Activated CD8-positive, alpha-beta T cell treated with anti-CD3 and anti-CD28 coated beads for 36 hours (primary cell): ENCODE measurements around the gene CCDC200. TPM values are rescaled to one million over a fixed set of nuclear protein-coding genes. Genes with fewer than 3 reads are reported as not detected.

Experiments used
- ATAC-seq: fragments of 200-7000 bp; cut with Tn5 transposase; one replicate; pipeline ENCODE4 v1.10.0; 2021; ENCODE audit warnings: mild to moderate bottlenecking, moderate library complexity
- CTCF ChIA-PET: fragments of 350-600 bp; sonication (Branson Sonifier 250); formaldehyde crosslinking; loops from one replicate; lab custom pipeline; 2021; ENCODE audit warnings: antibody characterized with exemption; lab: Charles Lee
- POLR2A ChIA-PET: fragments of 350-600 bp; sonication (Branson Sonifier 250); formaldehyde crosslinking; loops from one replicate; lab custom pipeline; 2021; ENCODE audit warnings: antibody characterized with exemption; lab: Charles Lee
- DNase-seq: peaks from one replicate; pipeline ENCODE4 v3.0.0-alpha.2; 2020
- H3K27ac Mint-ChIP-seq: one replicate; pipeline ENCODE4 v1.8.0; 2021; ENCODE audit warnings: mild to moderate bottlenecking, mixed read lengths
- H3K27me3 Mint-ChIP-seq: one replicate; pipeline ENCODE4 v1.8.0; 2021; ENCODE audit warnings: mixed read lengths
- H3K36me3 Mint-ChIP-seq: one replicate; pipeline ENCODE4 v1.8.0; 2021; ENCODE audit warnings: low read depth, mixed read lengths
- H3K4me1 Mint-ChIP-seq: one replicate; pipeline ENCODE4 v1.8.0; 2021; ENCODE audit warnings: low read depth, mixed read lengths
- H3K4me3 Mint-ChIP-seq: one replicate; pipeline ENCODE4 v1.8.0; 2021; ENCODE audit warnings: mild to moderate bottlenecking, moderate library complexity, mixed read lengths
- H3K9me3 Mint-ChIP-seq: one replicate; pipeline ENCODE4 v1.8.0; 2021; ENCODE audit warnings: mixed read lengths
- CTCF ChIP-seq: fragments of 200-600 bp; IDR thresholded peaks from one replicate; pipeline ENCODE4 v1.8.0; 2022; ENCODE audit warnings: antibody characterized with exemption, mild to moderate bottlenecking
- intact Hi-C: fragments of 100-400 bp; cut with micrococcal nuclease; formaldehyde crosslinking; loops from one replicate; pipeline ENCODE4 v1.10.0; 2022
- total RNA-seq, 2 experiments: library from RNA; stranded (reverse); gene quantifications; one replicate each; pipeline ENCODE4 v1.2.3, GENCODE V29; 2021

CCDC200 gene
- total RNA-seq, 2 experiments from 2014 or later = not detected

DNA sequence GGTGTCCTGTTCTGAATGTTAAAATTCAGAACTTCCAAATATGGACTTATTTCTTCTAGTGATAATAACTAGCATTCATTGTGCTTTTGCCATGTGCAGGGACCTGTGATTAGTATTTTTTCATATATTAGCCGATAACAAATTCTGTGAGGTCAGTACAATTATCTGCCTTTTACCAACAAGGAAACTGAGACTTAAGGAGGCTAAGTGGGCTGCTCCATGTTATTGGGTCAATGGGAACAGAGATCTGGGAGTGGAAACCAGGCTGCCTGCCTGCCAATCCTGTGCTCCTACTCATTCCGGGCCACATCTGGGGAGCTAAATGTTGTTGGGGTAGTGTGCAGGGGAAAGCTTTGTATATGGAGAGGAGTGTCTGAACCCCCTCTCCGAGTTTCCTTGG lies 13.1 kb downstream of the CCDC200 start:
- no peak overlapping the region for H3K27ac Mint-ChIP-seq
- no peak for TF ChIP-seq CTCF
- POLR2A ChIA-PET = interaction anchor here (1.0 to 9.6 kb wide), 6 partner anchors 8 to 217 kb away, joined by 4 to 113 read pairs (median 4); partner anchors contain the start of gene RPL27

DNA sequence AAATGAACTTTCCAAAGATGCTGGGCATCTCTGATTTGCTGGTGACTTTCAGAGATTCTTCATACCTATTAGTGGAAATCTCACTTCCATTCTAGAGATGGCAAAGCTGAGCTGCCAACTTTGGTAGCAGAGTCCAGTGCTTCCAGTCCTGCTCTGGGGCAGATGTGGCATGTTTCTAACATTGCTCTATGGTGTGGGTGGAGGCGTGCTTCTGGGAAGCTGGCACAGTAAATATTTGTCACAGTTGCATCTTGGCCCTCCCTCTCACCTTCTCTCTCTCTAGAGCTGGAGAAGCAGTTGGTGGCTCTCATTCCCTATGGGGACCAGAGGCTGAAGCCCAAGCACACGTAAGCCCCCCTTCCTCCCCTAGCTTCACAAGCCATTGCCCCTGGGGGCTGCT lies 14.9 kb downstream of the CCDC200 start:
- ChIA-PET POLR2A (interaction anchor here (1.3 to 5.9 kb wide), 2 partner anchors 42 to 102 kb away, joined by 5 to 86 read pairs; partner anchors contain the start of gene NBR1), CTCF (interaction anchor here (1.2 to 1.6 kb wide), 8 partner anchors 12 to 216 kb away, joined by 3 to 6 read pairs (median 4); partner anchors contain the start of gene RPL27)
- no peak for TF ChIP-seq CTCF
- H3K36me3 Mint-ChIP-seq = peaks cover 37% of the 10 kb centered on the region
- H3K27ac Mint-ChIP-seq = no peak overlapping the region
- intact Hi-C loops = loop anchor here (5.0 to 10.0 kb wide), 2 partner anchors 41 to 199 kb away; partner anchors contain the start of gene NBR1
- ATAC-seq (no peak), DNase-seq (no peak)
- H3K4me3 Mint-ChIP-seq = no peak overlapping the region
- no peaks in the 10 kb centered on the region for H3K9me3 Mint-ChIP-seq
- H3K27me3 Mint-ChIP-seq = no peaks in the 10 kb centered on the region
- H3K4me1 Mint-ChIP-seq = peaks cover 43% of the 10 kb centered on the region

More for the DNA sequence above, 13.1 kb downstream of the CCDC200 start:
- intact Hi-C loops = loop anchor here (10.0 kb wide), 1 partner anchor 201 kb away; no protein-coding TSS in a partner anchor
- CTCF ChIA-PET = interaction anchor here (1.2 to 2.0 kb wide), 4 partner anchors 12 to 95 kb away, joined by 3 to 6 read pairs (median 4); no protein-coding TSS in a partner anchor
- H3K27me3 Mint-ChIP-seq = no peaks in the 10 kb centered on the region
- peaks cover 43% of the 10 kb centered on the region for H3K4me1 Mint-ChIP-seq
- DNase-seq (no peak), ATAC-seq (no peak)
- no peak overlapping the region for H3K4me3 Mint-ChIP-seq
- no peaks in the 10 kb centered on the region for H3K9me3 Mint-ChIP-seq
- peaks cover 31% of the 10 kb centered on the region for H3K36me3 Mint-ChIP-seq

DNA sequence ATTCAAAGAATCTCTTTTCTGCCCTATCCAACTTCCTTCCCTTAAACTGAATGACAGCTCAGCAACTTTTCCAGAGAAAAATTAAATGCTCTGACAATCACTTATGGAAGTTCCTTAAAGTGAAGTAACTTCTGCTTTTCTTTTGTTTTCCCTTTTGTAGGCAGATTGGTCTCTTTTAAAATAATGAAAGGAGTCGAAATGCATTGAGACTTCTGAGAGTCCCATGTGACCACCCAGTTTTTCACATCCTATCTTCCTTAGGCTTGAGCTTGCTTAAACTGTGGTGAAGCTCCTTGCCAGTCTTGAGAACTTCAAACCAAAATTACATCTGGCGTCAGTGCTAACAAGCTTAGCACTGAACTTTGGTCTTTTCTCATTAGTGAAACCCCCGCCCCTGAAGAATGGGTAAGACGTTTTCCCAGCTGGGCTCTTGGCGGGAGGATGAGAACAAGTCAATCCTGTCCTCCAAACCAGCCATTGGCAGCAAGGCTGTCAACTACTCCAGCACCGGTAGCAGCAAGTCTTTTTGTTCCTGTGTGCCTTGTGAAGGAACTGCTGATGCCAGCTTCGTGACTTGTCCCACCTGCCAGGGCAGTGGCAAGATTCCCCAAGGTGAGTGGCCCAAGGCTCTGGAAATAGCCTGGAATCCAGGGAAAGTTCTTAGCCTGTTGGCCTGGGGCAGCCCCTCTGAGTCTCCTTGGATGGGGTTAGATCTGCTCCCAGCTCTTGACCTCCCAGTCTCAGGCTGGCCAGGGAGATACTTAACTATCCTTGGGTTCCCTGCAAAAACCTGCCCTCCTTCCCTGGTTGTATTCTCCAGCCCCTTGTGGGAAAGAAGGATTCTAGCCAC lies 15.6 kb downstream of the CCDC200 start:
- ChIA-PET POLR2A (interaction anchor here (1.1 to 5.9 kb wide), 7 partner anchors 11 to 156 kb away, joined by 3 to 86 read pairs (median 4); partner anchors contain the start of gene NBR1), CTCF (interaction anchor here (0.7 to 1.6 kb wide), 12 partner anchors 9 to 379 kb away, joined by 3 to 6 read pairs (median 4); partner anchors contain the start of gene RPL27)
- ATAC-seq = no peak
- no peak for TF ChIP-seq CTCF
- no peaks in the 10 kb centered on the region for H3K9me3 Mint-ChIP-seq
- peak overlapping the region; percentile 90 for H3K27ac Mint-ChIP-seq
- no peaks in the 10 kb centered on the region for H3K27me3 Mint-ChIP-seq
- peak overlapping the region; percentile 98 for H3K4me3 Mint-ChIP-seq
- intact Hi-C loops = loop anchor here (5.0 to 10.0 kb wide), 2 partner anchors 41 to 198 kb away; partner anchors contain the start of gene NBR1
- H3K4me1 Mint-ChIP-seq = peaks cover 39% of the 10 kb centered on the region
- no peak for DNase-seq
- H3K36me3 Mint-ChIP-seq = peaks cover 35% of the 10 kb centered on the region

- H3K36me3 Mint-ChIP-seq = peaks cover 30% of the 10 kb centered on the region
- no peaks in the 10 kb centered on the region for H3K27me3 Mint-ChIP-seq
- peak within 1 kb of the TSS; percentile 98 for H3K4me3 Mint-ChIP-seq
- peak within 1 kb of the TSS; percentile 90 for H3K27ac Mint-ChIP-seq
- ChIA-PET CTCF (interaction anchor here (0.6 to 1.6 kb wide), 8 partner anchors 12 to 378 kb away, joined by 3 to 8 read pairs (median 3); no protein-coding TSS in a partner anchor), POLR2A (interaction anchor here (0.5 to 5.9 kb wide), 13 partner anchors 9 to 387 kb away, joined by 3 to 86 read pairs (median 4); partner anchors contain the start of gene NBR1)
- TF ChIP-seq CTCF = peak; percentile 49
- ATAC-seq (peak; percentile 95), DNase-seq (peak; percentile 81)
- peaks cover 28% of the 10 kb centered on the region for H3K4me1 Mint-ChIP-seq
- intact Hi-C loops = loop anchor here (5.0 to 10.0 kb wide), 2 partner anchors 39 to 197 kb away; partner anchors contain the start of gene NBR1
- H3K9me3 Mint-ChIP-seq = no peaks in the 10 kb centered on the region
These were observed 16.7 kb downstream of the CCDC200 start, which contains the start of gene TMEM106A for GRCh38 chr17:43211480-43212402. Gene TMEM106A, plus strand, starts transcription at chr17:43211875. Its CDS starts 1,167 bp downstream, at chr17:43213042.
